ENCODE data around the gene FXYD1.
A peak's percentile ranks its signal among the peaks of the same experiment; 100 is the strongest.
"Not testable (repeated sequence)": the region's sequence is repeated elsewhere in the genome, so short reads cannot be mapped to it uniquely, and the experiment has no call there.

The FXYD1 gene

GRCh38 chr19:35125270-35125717, 13.3 kb upstream of the FXYD1 start:
- no peak for DNase-seq (ENCODE audit: low read depth)

DNA sequence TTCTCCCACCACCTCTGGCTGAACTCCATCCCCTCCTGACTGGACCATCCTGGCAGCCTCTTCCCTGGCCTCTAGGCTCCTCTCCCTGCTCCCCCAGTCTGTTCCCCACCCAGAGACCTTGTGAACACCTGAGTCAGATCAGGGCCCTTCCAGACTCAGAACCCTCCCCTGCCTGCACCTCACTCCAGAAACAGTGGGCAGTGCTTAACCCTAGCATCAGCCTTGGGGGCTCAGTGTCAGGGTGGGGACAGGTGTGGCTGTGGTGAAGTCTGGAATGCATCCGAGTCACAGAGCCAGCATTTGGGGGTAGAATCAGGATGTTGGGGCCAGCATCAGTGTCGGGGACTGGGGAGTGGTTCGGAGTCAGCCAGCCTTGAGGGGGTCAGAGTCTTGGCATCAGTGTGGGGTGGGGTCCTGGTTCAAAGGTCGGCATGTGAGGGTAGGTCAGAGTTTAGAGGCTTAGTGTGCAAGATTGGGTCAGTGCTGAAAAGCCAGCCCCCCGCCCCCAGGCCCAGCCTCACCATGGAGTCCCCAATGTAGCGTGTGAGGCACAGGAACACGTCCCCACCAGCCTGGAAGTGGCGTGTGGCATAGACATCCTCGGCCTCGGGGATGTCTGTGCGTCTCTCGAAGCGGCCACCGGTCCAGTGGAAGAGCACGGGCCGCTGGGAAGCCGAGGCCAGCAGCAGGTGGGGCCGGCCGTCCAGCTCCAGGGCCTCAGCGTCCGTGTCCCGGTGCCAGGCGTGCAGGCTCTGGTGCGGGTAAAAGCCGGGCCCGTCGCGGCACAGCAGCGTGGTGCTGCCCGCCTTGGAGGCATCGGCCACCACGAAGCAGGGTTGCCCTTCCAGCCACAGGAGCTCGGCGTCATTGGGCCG, 12.6 kb upstream of the FXYD1 start:
- no peak for DNase-seq (ENCODE audit: low read depth)

- no peak for DNase-seq (ENCODE audit: low read depth)
Observed at GRCh38 chr19:35126624-35126959, 12.0 kb upstream of the FXYD1 start.

GRCh38 chr19:35127871-35128270, 10.8 kb upstream of the FXYD1 start:
- no peak for DNase-seq (ENCODE audit: low read depth)

DNA sequence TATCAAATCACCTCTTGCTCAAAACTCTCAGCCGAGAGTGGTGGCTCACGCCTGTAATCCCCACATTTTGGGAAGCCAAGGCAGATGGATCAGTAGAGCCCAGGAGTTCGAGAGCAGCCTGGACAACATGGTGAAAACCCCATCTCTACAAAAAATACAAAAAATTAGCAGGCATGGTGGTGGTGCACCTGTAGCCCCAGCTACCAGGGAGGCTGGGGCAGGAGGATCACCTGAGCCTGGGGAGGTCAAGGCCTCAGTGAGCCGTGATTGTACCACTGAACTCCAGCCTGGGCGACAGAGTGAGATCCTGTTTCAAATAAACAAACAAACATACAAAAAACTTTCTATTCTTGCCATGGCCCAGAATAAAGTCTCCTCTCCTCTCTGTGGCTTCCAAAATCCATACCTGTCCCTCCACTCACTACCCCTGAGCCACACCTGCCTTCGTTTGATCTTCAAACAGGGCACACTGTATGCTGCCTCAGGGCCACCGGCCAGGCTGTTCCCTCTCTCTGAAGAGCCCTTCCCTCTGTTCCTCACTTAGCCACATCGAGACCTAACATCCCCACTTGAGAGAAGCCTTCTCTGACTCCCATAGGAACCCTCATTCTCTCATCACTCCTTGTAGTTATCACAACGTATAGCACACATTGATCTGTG, 10.1 kb upstream of the FXYD1 start:
- no peak for DNase-seq (ENCODE audit: low read depth)

- not testable (repeated sequence) for DNase-seq (ENCODE audit: low read depth)
Observed at GRCh38 chr19:35129724-35130274, 8.8 kb upstream of the FXYD1 start.

GRCh38 chr19:35130761-35131720, 7.6 kb upstream of the FXYD1 start:
- no peak for DNase-seq (ENCODE audit: low read depth)

GRCh38 chr19:35132254-35132653, 6.4 kb upstream of the FXYD1 start:
- DNase-seq (ENCODE audit: low read depth) = no peak

DNA sequence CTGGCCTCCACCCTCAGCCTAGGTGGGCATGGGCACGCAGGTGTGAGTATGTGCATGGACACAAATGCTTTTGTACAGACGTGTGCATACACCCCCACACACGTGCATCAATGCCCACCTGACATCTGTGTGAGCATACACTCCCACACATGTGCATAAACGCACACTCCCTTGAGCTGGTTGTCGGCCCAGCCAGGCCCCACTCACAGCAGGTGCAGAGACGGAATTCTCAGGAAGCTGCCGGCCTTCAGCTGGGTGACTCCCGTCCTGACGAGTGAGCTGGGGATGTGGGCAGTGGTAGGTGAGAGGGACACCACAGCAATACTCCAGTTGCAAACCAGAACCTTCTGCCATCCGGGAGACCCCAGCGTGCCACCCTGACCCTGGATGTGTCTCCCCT, 4.8 kb upstream of the FXYD1 start:
- no peak for DNase-seq (ENCODE audit: low read depth)

DNA sequence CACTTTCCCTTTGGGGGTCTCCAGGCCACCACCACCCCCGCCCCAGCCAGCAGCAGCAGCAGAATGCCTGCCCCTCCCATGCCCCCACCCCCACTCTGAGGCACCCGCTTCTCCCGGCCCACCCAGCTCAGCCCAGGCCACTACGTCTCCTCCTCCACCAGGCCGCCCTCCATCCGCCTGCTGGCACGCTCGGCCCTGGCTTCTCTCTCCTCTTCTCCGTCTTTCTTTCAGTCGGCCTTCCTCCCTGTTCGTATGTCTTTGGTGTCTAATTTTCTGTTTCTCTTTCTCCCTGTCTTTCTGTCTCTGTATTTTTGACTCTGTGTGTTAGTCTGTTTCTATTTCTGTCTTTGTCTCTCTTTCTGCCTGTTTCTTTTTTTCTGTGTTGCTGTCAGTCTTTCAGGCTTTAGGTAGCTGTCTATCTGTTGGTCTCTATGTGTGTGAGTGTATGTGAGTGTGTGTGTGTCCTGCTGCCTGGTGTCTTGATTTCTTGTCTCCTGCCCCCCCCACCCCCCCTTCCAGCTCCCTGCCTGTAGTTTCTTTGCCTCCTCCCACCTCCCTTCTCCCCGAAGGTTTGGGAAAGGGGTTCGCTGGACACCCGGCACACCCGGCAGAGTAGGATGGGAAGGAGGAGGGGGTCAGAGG, 3.9 kb upstream of the FXYD1 start, which contains the start of gene LGI4:
Gene LGI4 (minus strand): TSS at position 459 of the 642 bp plus-strand sequence. CDS start 379 bp downstream, at position 80.
- DNase-seq (ENCODE audit: low read depth) = no peak

DNA sequence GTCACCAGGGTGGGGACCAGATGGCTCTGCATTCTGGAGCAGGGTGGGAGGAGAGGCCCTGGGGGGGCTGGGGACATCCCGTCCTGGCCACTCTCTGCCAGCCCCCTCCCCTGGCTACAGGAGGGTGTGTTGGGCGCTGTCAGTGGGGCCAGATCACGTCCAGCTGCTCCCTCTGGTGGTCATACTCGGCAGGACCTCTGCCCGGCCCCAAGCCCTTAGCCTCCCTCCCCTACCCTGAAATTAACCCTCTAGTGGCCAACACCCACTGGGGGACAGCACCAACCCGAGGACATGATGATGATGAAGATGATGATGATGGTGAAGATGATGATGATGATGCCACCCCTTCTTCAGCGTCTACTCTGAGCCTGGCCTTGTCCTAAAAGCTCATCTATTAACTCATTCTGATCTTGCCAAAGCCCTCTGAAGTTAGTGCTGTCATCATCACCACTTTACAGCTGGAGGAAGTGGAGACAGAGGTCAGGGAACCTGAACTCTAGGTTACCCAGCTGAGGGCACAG, 3.2 kb upstream of the FXYD1 start:
- DNase-seq (ENCODE audit: low read depth) = peak; percentile 38

DNA sequence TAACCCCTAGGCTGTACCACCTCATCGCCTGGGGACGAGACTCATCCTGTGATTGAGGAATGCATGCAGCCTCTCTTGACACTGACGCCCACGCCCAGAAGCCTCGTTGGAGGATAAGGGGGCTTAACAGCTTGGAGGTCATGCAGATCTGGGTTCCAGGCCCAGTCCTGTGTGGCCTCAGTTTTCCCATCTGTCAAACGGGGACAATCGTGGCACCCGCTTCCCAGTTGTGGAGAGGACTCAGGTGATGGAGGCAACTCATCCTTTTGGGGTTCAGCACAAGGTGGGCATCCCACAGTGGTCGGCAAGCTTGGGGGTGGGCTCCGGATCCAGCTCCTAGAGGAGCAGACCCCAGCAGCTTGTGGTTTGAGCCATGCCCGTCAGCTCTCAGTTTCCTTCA, 2.4 kb upstream of the FXYD1 start:
- DNase-seq (ENCODE audit: low read depth) = no peak

DNA sequence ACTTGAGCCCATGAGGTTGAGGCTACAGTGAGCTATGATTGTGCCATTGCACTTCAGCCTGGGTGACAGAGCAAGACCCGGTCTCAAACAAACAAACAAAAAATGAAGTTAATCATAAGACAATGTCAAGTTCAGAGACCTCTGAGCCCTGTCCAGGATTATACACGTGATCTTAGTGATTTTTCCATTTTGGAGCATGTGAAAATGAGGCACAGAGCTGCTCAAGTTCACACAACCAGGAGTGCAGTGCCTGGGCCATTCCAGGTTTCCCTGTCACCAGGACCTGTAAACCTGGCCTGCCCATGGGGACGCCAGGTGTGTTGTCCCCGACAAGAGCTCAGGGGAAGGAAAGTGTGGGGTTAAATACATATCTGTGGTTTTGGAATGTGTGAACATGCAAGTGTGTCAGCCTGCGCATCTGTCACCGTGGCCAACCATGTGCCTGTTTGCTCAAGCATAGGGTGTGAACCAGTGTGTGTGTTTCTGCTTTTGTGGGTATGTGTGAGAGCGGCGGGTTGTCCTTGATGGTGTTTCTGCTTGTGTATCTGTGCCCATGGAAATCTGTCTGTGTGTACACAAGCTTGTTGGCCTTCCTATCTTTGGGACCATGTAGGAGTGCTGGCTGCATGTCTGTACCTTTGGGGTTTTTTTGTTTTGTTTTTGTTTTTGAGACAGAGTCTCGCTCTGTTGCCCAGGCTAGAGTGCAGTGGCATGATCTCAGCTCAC, 1.5 kb upstream of the FXYD1 start:
- no peak for DNase-seq (ENCODE audit: low read depth)

- DNase-seq (ENCODE audit: low read depth) = no peak
Observed at GRCh38 chr19:35140207-35140961, 1.8 kb downstream of the FXYD1 start.

GRCh38 chr19:35140962-35141836, 2.6 kb downstream of the FXYD1 start:
- peak; percentile 89 for DNase-seq (ENCODE audit: low read depth)

DNA sequence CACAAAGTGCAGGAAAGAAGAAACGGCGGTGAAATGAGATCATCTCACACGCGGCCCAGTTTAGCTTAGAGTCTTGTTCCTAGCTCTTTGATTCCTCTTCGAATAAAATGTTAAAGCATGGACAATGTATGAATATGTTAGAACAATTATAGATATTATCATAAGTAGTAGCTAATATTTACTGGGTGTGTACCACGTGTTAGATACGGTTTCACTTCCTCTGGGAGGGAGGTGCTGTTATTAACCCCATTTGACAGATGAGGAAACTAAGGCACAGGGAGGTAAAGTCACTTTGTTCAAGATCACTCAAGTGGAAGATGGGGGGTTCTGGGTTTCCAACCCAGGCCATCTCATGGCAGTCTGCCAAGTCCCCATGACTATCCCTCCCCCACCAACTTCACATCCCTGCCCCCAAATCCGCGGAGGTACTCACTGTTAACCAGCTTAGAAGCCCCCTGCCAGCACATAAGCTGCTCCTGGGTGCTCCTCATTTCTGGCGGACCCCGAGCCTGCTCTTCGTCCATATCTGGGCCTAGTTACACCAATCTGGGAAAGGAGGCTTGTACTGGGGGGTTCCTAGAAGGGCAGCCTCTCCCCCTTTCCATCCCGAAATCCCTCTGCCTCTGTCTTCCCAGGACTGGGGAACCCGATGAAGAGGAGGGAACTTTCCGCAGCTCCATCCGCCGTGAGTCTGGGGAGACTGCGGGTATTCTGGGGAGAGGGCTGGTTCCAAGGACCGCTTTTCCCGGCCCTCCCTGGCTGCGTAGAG, 3.4 kb downstream of the FXYD1 start:
- no peak for DNase-seq (ENCODE audit: low read depth)

GRCh38 chr19:35142606-35143230, 4.1 kb downstream of the FXYD1 start:
- peak; percentile 47 for DNase-seq (ENCODE audit: low read depth)
